ENCODE measurements around the gene ARHGEF1. TPM values are rescaled to one million over a fixed set of nuclear protein-coding genes. Genes with fewer than 3 reads are reported as not detected.
"Not testable (repeated sequence)": the region's sequence is repeated elsewhere in the genome, so short reads cannot be mapped to it uniquely, and the experiment has no call there.

The ARHGEF1 gene
- total RNA-seq, 1 donor from 2014 or later = 34.7 TPM

GRCh38 chr19:41904118-41904870, 21.3 kb downstream of the ARHGEF1 start:
- DNase-seq (ENCODE audit: low read depth in 2 of 2) = no peak

- no peak for DNase-seq (ENCODE audit: low read depth in 2 of 2)
Observed at GRCh38 chr19:41905273-41906002, 22.5 kb downstream of the ARHGEF1 start.

DNA sequence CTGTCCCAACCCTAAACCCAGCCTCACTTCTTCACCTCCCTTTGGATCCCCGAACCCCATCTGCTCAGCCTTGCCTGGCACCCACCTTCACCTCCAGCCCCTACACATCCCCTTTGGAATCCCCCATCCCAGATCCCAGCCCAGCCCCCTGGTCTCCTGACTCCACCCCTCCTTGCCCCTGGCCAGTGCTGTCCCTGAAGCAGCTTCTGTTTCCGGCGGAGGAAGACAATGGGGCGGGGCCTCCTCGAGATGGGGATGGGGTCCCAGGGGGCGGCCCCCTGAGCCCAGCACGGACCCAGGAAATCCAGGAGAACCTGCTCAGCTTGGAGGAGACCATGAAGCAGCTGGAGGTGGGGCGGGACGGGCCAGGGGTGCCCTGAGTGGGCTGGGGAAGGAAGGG, 23.3 kb downstream of the ARHGEF1 start:
- DNase-seq (ENCODE audit: low read depth in 2 of 2) = no peak

DNA sequence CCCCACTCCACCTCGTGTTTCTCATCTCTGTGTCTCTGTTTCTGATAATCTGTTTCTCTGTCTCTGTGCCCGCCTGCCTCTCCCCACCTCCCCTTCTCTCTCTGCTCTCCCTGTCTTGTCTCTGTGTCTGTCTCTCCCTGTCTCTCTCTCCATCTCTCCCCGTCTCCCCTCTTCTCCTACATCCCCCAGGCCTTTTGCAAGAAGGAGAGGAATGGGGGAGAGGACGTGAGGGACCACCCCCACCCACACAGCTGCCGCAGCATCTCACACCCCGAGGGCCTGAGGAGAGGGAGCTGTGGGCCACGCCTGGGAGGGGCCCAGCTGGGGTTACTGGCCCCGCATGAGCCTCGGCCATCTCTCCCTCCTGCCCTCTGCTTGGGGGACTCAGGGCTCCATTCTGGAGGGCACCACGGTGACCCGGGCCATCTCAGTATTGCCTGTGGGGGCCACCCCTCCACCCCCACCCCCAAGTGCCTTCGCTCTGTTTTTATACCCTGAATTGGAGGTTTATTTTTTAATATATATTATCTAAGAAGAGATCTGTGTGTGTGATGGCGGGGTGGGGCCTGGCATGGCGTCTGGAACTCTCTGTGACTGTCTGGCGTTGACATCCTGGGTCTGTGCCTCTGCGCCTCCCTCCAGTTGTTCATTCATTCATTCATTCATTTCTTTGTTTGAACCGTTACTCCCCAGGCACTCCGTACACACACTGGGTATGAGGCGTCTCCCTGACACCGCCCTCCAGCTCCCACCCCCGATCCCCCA, 24.1 kb downstream of the ARHGEF1 start:
- no peak for DNase-seq (ENCODE audit: low read depth in 2 of 2)

- no peak for DNase-seq (ENCODE audit: low read depth in 2 of 2)
Observed at GRCh38 chr19:41907994-41908615, 25.1 kb downstream of the ARHGEF1 start.

- no peak for DNase-seq (ENCODE audit: low read depth in 2 of 2)
Observed at GRCh38 chr19:41908724-41909464, 25.9 kb downstream of the ARHGEF1 start.

GRCh38 chr19:41909706-41910105, 26.7 kb downstream of the ARHGEF1 start:
- DNase-seq (ENCODE audit: low read depth in 2 of 2) = no peak

DNA sequence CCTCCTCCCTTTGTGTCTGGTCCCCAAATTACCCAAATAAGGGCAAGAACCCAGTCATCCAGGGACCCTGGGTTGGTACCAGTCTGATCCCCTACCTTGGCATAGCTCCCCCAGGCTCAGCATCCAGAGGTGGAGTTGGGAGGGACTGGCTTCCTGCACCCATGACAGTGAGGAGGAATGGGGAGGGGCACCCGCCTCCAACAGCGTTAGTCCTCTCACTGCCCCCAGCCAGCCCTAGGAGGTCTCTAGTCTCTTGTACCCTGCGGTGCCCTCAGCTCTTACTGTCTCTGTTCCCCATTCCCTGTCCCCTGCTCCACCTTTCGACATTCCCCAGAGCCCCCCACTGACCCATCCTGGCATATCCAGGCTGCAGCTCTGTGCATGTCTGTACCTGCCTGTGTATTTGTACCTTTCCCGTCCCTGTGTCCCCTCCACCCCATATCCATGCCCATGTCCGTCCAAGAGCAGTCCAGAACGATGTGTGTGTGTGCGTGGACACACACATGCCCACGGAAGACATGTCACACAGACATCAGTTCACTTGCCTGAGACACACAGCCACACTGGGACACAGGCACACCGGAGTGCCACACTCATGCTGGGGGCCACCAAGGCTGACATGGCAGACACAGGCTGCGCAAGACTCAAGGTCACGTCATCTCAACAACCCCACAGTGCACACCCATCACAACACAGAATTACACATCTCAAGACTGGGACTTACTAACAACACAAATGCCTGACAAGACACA, 27.4 kb downstream of the ARHGEF1 start:
- no peak for DNase-seq (ENCODE audit: low read depth in 2 of 2)

DNA sequence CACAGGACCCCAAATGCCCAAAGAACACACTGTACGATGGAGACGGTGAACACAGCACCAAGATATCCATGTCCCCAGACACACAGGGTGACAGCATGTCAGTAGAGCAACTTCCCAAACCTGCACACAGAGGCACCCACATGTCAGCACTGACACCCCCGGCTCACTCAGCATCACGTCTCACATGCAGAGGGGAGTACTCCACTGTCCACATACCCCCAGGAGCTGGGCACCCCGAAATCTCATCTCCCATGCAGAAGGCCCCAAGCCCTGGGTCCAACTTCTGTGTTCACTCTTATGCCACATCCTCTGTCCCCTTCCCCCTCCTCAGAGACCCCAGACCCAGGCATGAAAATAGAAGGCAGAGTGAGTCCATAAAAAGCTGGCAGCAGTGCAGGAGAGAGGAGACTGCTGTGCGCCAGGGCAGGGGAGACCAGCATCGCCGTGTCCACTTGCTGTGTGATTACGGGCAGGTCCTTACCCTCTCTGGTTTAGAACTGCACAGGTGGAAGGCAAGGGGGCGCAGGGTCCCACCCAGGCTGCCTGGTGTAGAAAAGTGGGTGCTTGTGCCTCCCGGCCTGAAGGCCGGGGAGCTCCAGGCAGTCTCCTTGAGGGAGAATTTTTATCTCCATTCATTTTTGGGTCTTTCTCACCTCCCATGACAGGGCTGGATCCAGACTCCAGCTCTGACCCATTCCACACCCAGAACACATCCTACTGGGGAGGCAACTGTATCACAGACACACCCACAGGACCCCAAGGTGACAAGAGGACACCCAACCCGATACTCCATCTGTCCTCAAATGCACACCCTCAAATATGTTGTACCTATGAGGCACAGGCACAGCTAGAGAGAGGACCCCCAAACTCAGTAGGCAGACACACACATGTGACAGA, 28.3 kb downstream of the ARHGEF1 start:
- no peak for DNase-seq (ENCODE audit: low read depth in 2 of 2)

DNA sequence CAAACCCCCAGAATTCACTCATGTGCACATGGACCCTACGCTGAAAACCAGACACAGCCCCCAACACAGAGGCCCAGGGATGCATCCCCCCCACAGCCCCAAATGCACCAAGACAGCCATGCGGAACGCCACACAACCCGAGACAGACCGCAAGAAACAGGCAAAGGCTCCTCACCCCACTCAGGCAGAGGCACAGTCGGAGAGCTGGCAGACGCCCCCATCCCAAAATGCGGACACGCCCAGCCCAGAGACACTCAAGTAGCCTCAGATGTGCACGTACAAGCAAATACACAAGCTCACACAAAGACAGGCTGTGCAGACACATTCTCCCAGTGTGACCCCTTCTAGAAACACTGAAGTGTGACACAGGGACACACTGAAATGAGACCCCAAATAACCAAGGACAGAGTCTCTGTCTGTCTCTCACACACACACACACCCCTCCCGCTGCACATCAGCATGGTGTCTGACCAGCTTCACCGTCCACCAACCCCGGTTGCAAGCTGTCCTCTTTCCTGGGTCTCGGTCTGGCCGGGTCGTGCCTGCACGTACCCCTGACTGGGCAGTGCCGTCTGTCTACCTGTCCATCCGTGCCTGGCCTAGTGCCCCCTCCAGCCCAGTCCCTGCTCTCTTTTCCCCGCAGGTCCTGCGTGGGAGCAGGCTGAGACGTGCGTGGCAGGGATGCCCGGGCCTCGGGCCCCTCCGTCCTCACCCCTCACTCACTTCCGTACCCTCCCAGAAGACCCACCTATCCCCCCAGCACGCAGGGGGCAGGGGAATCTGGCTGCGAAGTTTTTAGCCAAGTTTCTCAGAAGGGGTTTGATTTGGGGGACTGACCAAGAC, 29.1 kb downstream of the ARHGEF1 start:
- DNase-seq (ENCODE audit: low read depth in 2 of 2) = no peak

GRCh38 chr19:41912899-41913537, 30.0 kb downstream of the ARHGEF1 start:
- DNase-seq (ENCODE audit: low read depth in 2 of 2) = no peak

- no peak for DNase-seq (ENCODE audit: low read depth in 2 of 2)
Observed at GRCh38 chr19:41913538-41914423, 30.8 kb downstream of the ARHGEF1 start.

GRCh38 chr19:41914424-41914834, 31.4 kb downstream of the ARHGEF1 start:
- not testable (repeated sequence) for DNase-seq (ENCODE audit: low read depth in 2 of 2)

DNA sequence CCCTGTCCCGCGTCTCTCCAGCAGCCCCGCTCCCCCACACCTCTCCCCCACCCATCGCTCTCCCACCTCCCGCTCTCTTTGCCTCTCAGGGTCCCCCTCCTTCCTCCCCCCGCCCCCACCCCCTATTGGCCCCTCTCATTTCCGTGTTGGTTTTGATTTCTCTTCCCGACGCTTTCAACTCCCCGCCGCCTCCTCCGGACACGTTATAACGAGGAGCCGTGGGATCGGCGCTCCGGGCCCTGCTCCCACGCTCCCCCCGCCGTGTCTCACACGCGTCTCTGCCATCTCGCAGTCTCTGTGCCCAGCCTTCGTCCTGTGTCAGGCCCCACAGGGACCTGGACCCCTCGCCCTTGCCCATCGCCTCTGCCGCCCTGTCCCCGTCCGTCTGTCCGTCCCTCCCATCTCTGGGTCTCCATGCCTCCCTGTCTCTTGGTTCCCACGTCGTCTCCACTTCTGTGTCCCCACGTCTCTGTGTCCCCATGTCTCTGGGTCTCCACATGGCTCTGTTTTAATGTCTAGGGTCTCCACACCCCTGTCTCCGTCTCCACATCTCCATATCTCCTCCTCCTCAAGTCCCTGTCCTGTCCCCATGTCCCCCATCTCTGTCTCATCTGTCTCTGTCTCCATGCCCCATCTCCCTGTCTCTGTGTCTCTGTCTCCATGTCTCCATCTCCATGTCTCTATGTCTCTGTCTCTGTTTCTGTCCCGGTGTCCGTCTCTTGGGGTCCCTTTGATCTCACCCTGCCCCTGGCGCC, 32.2 kb downstream of the ARHGEF1 start:
- DNase-seq (ENCODE audit: low read depth in 2 of 2) = no peak

- no peak for DNase-seq (ENCODE audit: low read depth in 2 of 2)
Observed at GRCh38 chr19:41915776-41916414, 32.9 kb downstream of the ARHGEF1 start.

DNA sequence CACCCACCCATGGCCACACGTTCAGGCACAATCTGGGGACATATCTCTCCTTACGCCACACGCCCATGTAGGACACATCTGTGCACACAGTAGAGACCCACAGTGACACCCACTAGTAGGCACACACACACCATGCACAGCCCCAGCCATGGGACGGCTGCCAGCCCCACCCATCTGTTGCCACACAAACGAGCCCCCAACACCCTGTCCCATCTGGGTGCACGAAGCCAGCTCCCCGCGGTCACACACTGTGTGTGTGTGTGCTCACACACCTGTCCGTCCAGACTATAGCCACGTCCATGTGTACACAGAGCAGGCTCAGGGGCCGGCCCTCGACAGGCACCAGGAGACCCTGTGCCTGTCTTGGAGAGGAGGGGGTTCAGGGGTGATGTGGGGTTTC, 34.7 kb downstream of the ARHGEF1 start:
- no peak for DNase-seq (ENCODE audit: low read depth in 2 of 2)
